Measurements from ENCODE around the gene CEMIP.

CEMIP gene

GRCh38 chr15:80787316-80787715 is 8.1 kb downstream of the CEMIP start:
- DNase-seq (ENCODE audit: low read depth): no peak

DNA sequence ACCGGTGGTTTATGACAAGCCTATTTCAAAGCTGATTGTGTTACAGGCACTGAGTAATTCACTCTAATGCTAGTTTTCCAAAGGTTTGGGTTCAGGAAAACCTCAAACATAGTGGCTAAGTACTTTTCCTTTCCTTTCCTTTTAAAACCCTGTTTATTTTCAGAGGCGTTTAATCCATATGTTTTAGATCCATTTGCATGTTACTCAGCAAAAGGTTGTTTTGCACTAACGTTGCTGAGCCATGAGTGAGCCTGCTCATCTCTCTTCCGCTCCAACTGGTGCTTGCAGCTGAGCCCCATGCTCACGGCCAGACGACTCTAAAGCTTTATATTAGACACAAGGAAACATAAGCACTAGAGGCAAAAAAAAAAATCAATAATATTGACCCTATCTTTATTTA is 9.4 kb downstream of the CEMIP start:
- DNase-seq (ENCODE audit: low read depth): no peak

DNA sequence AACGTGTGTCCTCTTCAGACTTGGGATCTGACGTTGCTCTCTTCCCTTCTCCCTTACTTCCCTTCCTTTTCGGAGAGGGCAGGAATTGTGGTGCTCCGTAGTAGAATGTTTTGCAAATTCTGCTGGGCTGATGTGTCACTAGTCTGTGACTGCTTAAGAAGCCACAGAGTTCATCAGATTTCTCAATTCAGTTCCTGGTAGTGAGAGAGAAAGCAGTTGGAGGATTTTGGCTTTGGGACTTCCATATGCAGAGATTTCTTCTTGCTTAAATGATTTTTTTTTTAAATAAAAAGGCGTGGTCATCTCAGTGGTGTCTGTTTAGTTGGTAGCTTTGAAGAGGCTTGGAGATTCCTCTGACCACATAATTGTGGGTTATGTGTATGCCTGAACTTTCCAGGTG is 10.1 kb downstream of the CEMIP start:
- peak; percentile 65 for DNase-seq (ENCODE audit: low read depth)

DNA sequence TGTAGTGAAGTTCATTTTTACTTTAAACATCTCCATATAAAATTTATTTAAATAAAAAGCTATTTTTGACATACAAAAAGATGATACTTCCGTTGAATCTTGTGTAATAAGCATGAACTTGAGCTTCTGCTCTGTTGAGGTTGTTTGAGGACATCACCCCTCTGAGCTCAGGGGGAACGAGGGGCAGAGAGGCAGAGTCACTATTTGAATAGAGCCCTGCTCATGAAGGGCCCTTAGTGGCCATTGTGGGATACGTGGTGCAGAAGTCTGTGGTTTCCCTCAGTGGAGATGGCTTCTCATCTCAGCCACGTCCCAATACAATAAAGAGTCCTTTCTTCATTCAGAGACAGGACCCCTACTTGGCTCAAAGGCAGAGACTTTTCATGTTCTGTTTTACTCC is 10.6 kb downstream of the CEMIP start:
- DNase-seq (ENCODE audit: low read depth): no peak

DNA sequence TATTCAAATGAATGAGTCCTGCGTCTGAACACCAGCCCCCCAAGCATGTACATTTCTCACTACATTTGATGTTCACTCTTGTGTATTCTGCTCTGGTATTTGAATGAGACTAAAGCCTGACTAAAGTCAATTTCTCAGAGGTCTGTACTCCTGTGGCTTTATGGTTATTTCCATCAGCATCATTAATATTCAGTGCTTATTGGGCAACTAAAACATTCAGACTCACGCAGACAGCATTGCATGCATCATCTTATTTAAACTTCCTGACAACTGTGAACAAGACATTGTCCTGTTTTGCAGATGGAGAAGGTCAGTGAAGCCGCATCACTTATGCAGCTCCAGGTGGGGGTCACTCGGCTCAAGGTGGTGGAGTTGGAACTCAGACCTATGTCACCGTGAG is 11.1 kb downstream of the CEMIP start:
- DNase-seq (ENCODE audit: low read depth): no peak

DNA sequence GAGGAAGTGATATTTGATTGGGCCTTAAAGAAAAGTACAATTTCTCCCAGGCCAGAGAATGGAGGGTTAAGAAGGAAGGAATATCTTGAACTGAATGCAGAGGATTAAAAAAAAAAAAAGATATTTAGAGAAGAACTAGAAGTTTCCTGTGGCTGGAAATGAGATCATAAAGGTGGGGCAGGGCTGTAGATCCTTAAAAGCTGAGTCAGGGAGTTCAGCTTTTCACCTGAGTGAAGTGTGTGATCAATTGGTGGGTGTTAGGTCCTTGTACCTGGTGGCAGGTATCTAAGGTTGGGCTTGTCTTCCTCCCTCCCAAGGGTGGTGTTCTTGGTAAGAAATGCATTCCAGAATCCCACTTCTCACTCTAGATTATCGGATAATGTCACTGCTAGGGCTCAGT is 11.8 kb downstream of the CEMIP start:
- DNase-seq (ENCODE audit: low read depth): no peak

- DNase-seq (ENCODE audit: low read depth): no peak
Observed at GRCh38 chr15:80796407-80796806, 17.2 kb downstream of the CEMIP start.

- no peak for DNase-seq (ENCODE audit: low read depth)
Observed at GRCh38 chr15:80798911-80799310, 19.7 kb downstream of the CEMIP start.

- DNase-seq (ENCODE audit: low read depth): no peak
Observed at GRCh38 chr15:80800067-80800466, 20.9 kb downstream of the CEMIP start.

GRCh38 chr15:80801891-80802680 is 22.9 kb downstream of the CEMIP start:
- DNase-seq (ENCODE audit: low read depth): no peak

DNA sequence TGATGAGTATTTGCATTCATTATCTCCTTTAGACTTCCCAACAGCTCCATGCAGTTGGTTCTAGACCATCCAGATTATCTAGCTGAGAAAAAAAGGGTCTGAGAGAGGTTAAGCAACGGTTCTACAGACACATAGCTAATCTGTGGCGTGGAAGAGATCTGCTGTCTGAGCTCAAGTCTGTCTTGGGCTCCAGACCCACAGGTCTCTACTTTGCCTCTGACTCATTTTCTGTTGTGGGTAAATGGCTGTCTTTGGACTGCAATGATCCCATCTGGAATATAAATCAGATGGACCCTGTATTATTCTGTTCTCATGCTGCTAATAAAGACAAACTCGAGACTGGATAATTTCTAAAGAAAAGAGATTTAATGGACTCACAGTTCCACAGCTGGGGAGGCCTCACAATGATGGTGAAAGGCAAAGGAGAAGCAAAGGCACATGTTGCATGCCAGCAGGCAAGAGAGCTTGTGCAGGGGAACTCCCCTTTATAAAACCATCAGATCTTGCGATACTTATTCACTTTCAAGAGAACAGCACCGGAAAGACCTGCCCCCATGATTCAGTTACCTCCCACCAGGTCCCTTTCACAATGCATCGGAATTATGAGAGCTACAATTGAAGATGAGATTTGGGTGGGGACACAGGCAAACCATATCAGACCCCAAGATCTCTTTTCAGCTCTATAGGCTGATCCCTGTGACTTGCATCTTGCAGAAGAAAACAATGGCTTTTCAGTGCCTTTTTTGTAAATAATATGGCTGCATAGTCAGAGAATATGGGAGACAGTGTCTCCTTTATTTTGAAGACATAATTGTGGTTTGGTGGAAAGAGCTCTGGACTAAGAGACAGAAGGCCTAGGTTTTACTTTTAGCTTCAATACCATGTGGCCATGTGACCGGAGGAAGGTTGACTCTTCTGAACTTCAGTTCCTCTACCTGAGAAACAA is 24.7 kb downstream of the CEMIP start:
- peak; percentile 46 for DNase-seq (ENCODE audit: low read depth)

- no peak for DNase-seq (ENCODE audit: low read depth)
Observed at GRCh38 chr15:80804970-80805495, 25.9 kb downstream of the CEMIP start.

DNA sequence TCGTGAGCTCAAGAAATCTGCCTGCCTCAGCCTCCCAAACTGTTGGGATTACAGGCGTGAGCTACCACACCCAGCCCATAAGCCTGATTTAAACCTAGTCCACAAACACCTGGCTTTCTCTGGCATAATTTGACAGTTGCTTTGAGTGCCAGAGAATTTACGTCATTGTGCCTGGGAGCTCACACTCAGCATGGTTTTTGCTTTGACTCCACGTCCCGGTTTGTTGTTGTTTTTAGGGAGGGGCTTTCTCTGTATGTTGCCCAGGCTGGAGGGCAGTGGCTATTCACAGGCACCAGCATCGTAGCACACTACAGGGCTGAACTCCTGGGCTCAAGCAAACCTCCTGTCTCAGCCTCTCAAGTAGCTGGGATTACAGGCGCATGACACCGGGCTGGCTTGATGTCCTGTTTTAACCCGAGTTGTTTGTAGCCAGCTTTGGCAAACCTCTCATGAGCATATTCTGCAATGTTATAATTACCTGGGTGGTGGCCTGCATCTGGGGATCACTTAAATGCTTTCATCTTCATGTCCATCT is 32.7 kb downstream of the CEMIP start:
- DNase-seq (ENCODE audit: low read depth): no peak

- DNase-seq (ENCODE audit: low read depth): no peak
Observed at GRCh38 chr15:80815106-80815505, 35.9 kb downstream of the CEMIP start.

- DNase-seq (ENCODE audit: low read depth): no peak
Observed at GRCh38 chr15:80816049-80816653, 37.0 kb downstream of the CEMIP start.

- no peak for DNase-seq (ENCODE audit: low read depth)
Observed at GRCh38 chr15:80816936-80817335, 37.8 kb downstream of the CEMIP start.

- DNase-seq (ENCODE audit: low read depth): no peak
Observed at GRCh38 chr15:80817901-80818300, 38.7 kb downstream of the CEMIP start.

DNA sequence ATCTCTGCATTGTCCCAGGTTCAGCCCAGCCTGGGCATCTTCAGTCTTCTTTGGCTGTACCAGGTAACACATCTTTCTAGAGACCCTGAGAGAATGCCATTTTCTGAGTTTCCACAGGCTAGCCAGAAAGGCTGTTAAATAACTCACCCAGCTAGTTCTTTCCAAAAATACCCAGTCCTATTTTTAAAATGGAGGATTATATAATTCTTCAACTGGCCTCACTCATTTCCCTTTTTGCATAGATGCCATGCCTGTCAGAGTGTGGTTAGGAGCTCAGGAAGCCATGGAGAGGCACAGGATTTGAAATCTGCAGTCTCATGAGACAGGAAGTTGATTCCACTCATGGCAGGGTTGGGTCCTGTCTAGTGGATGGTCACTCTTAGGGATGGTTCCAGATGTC is 39.8 kb downstream of the CEMIP start:
- no peak for DNase-seq (ENCODE audit: low read depth)

- no peak for DNase-seq (ENCODE audit: low read depth)
Observed at GRCh38 chr15:80820092-80820491, 40.9 kb downstream of the CEMIP start.

DNA sequence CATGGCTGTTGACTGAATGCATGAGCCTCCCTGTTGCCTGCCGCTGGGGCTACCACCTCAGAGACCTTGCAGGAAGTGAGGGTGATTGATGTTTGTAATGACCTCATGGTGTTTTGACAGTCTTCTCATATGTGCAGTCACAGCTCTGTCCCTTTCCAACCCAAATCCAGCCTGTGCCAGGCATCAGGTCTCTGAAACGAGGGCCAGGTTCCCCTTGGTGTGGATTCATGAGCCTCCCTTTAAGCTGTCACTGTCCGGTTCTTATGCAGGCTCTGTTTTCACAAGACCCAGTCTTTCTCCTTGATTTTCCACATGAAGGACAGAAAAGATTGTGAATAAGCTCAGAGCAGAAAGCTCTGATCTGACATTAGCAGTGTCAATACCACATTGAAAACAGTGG is 43.1 kb downstream of the CEMIP start:
- DNase-seq (ENCODE audit: low read depth): no peak

GRCh38 chr15:80822676-80823075 is 43.5 kb downstream of the CEMIP start:
- no peak for DNase-seq (ENCODE audit: low read depth)

DNA sequence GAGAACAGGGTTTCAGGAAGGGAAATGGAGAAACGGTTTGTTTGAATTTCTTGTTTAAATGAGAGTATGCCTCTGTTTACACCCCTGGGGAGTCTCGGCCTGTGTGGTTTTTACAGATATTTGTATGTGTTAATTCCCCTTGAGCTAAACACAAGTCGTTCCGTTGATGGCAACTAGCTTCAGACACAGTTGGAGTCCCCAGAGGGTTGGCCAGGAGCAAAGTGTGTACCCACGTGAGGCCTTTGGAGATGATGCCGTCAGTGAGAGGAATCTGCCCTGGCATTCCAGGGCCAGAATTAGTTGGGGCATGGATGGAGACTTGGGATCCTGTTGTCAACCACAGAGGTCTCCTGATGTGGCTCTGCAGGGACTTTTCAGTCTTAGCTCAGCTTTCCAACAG is 44.0 kb downstream of the CEMIP start:
- DNase-seq (ENCODE audit: low read depth): no peak
